ENCODE results near the gene FSHR.

DNA sequence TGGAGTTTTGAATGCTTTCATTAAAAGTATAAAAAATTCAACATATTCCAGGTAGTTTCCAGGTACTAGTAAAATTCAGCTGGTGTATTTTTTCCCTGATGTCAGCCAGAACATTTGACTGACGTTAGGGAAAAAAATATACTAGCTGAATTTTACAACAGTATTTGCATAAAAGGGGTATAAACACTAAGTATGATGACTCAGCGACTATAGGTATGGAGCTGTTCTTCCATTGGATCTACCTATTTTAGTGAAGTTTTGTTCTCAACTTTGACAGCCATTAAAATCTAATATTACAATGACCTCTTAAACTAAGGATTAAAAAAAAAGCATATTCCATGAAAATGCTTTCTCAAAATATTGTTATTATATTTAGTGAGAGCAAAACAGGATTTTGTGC, 155.9 kb downstream of the FSHR start:
- TF ChIP-seq, protein P1, sequence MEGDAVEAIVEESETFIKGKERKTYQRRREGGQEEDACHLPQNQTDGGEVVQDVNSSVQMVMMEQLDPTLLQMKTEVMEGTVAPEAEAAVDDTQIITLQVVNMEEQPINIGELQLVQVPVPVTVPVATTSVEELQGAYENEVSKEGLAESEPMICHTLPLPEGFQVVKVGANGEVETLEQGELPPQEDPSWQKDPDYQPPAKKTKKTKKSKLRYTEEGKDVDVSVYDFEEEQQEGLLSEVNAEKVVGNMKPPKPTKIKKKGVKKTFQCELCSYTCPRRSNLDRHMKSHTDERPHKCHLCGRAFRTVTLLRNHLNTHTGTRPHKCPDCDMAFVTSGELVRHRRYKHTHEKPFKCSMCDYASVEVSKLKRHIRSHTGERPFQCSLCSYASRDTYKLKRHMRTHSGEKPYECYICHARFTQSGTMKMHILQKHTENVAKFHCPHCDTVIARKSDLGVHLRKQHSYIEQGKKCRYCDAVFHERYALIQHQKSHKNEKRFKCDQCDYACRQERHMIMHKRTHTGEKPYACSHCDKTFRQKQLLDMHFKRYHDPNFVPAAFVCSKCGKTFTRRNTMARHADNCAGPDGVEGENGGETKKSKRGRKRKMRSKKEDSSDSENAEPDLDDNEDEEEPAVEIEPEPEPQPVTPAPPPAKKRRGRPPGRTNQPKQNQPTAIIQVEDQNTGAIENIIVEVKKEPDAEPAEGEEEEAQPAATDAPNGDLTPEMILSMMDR (IDR thresholded peaks at IDR 0.05) = no peak
- TF ChIP-seq POLR2A (IDR thresholded peaks at IDR 0.05) = no peak

Measured in prostate gland (tissue), 2 donors.